Neural crest cell (in vitro differentiated cells): ENCODE results near the gene FXYD1. TPM values are rescaled to one million over a fixed set of nuclear protein-coding genes. Genes with fewer than 3 reads are reported as not detected.

Experiments used
- DNase-seq: peaks from one replicate; pipeline ENCODE4 v3.0.0; 2021; ENCODE audit warnings: low read depth, mixed read lengths, low spot score
- H3K27ac Mint-ChIP-seq: one replicate; pipeline ENCODE4 v1.8.0; 2021; ENCODE audit warnings: mild to moderate bottlenecking, mixed read lengths; ENCODE audit not compliant: unreplicated experiment
- H3K27me3 Mint-ChIP-seq: 2 replicates; pipeline ENCODE4 v1.8.0; 2021; ENCODE audit warnings: low read depth, mild to moderate bottlenecking, mixed read lengths
- H3K36me3 Mint-ChIP-seq: 2 replicates; pipeline ENCODE4 v1.8.0; 2021; ENCODE audit warnings: low read depth, mild to moderate bottlenecking, mixed read lengths
- H3K4me1 Mint-ChIP-seq: 2 replicates; pipeline ENCODE4 v1.8.0; 2021; ENCODE audit warnings: mixed read lengths
- H3K4me3 Mint-ChIP-seq: one replicate; pipeline ENCODE4 v1.8.0; 2021; ENCODE audit warnings: mild to moderate bottlenecking, mixed read lengths
- H3K9me3 Mint-ChIP-seq: 2 replicates; pipeline ENCODE4 v1.8.0; 2021; ENCODE audit warnings: mixed read lengths
- total RNA-seq: library from RNA; stranded (reverse); gene quantifications from 2 replicates; pipeline ENCODE4 v1.2.1, GENCODE V29; 2021
- TF ChIP-seq, protein P1 (sequence below): fragments of 200-600 bp; sonication (generic); conservative IDR thresholded peaks from 2 replicates; pipeline ENCODE4 v1.5.0; 2021; ENCODE audit warnings: antibody characterized with exemption, mild to moderate bottlenecking

Gene FXYD1
- total RNA-seq, 1 donor from 2014 or later = 4.2 TPM

DNA sequence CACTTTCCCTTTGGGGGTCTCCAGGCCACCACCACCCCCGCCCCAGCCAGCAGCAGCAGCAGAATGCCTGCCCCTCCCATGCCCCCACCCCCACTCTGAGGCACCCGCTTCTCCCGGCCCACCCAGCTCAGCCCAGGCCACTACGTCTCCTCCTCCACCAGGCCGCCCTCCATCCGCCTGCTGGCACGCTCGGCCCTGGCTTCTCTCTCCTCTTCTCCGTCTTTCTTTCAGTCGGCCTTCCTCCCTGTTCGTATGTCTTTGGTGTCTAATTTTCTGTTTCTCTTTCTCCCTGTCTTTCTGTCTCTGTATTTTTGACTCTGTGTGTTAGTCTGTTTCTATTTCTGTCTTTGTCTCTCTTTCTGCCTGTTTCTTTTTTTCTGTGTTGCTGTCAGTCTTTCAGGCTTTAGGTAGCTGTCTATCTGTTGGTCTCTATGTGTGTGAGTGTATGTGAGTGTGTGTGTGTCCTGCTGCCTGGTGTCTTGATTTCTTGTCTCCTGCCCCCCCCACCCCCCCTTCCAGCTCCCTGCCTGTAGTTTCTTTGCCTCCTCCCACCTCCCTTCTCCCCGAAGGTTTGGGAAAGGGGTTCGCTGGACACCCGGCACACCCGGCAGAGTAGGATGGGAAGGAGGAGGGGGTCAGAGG lies 3.9 kb upstream of the FXYD1 start, which contains the start of gene LGI4:
TSS of gene LGI4 (minus strand) at position 459 of the 642 bp plus-strand sequence. CDS start at position 80, 379 bp downstream.
- H3K27ac Mint-ChIP-seq = peak within 1 kb of the TSS; percentile 70
- H3K9me3 Mint-ChIP-seq = peaks cover 12% of the 10 kb centered on the region
- H3K4me1 Mint-ChIP-seq = peaks cover 57% of the 10 kb centered on the region
- H3K27me3 Mint-ChIP-seq = peaks cover 3% of the 10 kb centered on the region
- H3K4me3 Mint-ChIP-seq = peak within 1 kb of the TSS; percentile 81
- peaks cover 8% of the 10 kb centered on the region for H3K36me3 Mint-ChIP-seq
- DNase-seq = no peak
- TF ChIP-seq, protein P1, sequence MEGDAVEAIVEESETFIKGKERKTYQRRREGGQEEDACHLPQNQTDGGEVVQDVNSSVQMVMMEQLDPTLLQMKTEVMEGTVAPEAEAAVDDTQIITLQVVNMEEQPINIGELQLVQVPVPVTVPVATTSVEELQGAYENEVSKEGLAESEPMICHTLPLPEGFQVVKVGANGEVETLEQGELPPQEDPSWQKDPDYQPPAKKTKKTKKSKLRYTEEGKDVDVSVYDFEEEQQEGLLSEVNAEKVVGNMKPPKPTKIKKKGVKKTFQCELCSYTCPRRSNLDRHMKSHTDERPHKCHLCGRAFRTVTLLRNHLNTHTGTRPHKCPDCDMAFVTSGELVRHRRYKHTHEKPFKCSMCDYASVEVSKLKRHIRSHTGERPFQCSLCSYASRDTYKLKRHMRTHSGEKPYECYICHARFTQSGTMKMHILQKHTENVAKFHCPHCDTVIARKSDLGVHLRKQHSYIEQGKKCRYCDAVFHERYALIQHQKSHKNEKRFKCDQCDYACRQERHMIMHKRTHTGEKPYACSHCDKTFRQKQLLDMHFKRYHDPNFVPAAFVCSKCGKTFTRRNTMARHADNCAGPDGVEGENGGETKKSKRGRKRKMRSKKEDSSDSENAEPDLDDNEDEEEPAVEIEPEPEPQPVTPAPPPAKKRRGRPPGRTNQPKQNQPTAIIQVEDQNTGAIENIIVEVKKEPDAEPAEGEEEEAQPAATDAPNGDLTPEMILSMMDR = no peak

DNA sequence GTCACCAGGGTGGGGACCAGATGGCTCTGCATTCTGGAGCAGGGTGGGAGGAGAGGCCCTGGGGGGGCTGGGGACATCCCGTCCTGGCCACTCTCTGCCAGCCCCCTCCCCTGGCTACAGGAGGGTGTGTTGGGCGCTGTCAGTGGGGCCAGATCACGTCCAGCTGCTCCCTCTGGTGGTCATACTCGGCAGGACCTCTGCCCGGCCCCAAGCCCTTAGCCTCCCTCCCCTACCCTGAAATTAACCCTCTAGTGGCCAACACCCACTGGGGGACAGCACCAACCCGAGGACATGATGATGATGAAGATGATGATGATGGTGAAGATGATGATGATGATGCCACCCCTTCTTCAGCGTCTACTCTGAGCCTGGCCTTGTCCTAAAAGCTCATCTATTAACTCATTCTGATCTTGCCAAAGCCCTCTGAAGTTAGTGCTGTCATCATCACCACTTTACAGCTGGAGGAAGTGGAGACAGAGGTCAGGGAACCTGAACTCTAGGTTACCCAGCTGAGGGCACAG lies 3.2 kb upstream of the FXYD1 start:
- peaks cover 58% of the 10 kb centered on the region for H3K4me1 Mint-ChIP-seq
- H3K9me3 Mint-ChIP-seq = peaks cover 12% of the 10 kb centered on the region
- H3K27ac Mint-ChIP-seq = peak overlapping the region; percentile 70
- peak; percentile 94 for DNase-seq
- TF ChIP-seq, protein P1 = peak; percentile 93
- peaks cover 3% of the 10 kb centered on the region for H3K27me3 Mint-ChIP-seq
- H3K4me3 Mint-ChIP-seq = peak overlapping the region; percentile 81
- peaks cover 8% of the 10 kb centered on the region for H3K36me3 Mint-ChIP-seq

DNA sequence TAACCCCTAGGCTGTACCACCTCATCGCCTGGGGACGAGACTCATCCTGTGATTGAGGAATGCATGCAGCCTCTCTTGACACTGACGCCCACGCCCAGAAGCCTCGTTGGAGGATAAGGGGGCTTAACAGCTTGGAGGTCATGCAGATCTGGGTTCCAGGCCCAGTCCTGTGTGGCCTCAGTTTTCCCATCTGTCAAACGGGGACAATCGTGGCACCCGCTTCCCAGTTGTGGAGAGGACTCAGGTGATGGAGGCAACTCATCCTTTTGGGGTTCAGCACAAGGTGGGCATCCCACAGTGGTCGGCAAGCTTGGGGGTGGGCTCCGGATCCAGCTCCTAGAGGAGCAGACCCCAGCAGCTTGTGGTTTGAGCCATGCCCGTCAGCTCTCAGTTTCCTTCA lies 2.4 kb upstream of the FXYD1 start:
- Mint-ChIP-seq H3K27me3 (peaks cover 7% of the 10 kb centered on the region), H3K4me1 (peaks cover 65% of the 10 kb centered on the region), H3K9me3 (peaks cover 12% of the 10 kb centered on the region), H3K27ac (no peak overlapping the region), H3K4me3 (no peak overlapping the region), H3K36me3 (peaks cover 8% of the 10 kb centered on the region)
- TF ChIP-seq, protein P1 = no peak
- no peak for DNase-seq

DNA sequence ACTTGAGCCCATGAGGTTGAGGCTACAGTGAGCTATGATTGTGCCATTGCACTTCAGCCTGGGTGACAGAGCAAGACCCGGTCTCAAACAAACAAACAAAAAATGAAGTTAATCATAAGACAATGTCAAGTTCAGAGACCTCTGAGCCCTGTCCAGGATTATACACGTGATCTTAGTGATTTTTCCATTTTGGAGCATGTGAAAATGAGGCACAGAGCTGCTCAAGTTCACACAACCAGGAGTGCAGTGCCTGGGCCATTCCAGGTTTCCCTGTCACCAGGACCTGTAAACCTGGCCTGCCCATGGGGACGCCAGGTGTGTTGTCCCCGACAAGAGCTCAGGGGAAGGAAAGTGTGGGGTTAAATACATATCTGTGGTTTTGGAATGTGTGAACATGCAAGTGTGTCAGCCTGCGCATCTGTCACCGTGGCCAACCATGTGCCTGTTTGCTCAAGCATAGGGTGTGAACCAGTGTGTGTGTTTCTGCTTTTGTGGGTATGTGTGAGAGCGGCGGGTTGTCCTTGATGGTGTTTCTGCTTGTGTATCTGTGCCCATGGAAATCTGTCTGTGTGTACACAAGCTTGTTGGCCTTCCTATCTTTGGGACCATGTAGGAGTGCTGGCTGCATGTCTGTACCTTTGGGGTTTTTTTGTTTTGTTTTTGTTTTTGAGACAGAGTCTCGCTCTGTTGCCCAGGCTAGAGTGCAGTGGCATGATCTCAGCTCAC lies 1.5 kb upstream of the FXYD1 start:
- no peak for DNase-seq
- Mint-ChIP-seq H3K36me3 (peaks cover 8% of the 10 kb centered on the region), H3K4me3 (peak overlapping the region; percentile 4), H3K27ac (no peak overlapping the region), H3K9me3 (peaks cover 11% of the 10 kb centered on the region), H3K27me3 (peaks cover 16% of the 10 kb centered on the region), H3K4me1 (peaks cover 72% of the 10 kb centered on the region)
- TF ChIP-seq, protein P1 = no peak

DNA sequence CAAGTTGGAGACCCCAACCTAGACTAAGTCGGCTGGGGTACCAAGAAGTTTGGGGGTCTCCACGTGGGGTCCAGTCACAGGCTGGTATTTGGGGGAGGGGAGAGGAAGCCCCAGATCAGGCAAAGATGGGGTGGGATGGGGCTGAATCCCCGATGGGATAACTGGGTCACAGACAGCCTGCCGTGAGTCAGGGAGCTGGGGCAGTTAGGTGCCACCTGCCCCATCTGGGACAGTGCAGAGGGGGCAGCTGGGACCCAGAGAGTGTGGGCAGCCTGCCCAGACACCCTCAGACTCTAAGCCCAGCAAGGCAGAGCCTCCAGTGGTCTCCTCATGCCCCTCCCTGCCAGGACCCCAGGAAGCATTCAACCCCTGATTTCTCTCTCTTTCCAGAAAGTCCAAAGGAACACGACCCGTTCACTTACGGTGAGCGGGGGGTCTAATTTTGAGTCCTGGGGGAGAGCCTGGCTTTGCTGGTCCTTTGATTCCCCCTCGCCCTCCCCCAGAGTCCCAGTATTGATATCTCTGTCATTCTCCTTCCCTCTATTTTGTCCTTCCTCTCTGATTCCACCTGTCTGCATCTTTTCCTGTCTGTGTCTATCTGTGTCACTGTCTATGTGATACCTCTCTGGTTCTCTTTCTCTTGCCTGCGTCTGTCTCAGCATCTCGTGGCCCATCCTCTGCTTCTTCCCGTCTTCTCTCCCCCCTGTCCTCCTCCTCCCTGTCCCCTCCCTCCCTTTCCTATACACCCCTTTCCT lies 1.8 kb downstream of the FXYD1 start:
- Mint-ChIP-seq H3K27ac (no peak overlapping the region), H3K4me3 (peak overlapping the region; percentile 84), H3K9me3 (no peaks in the 10 kb centered on the region), H3K4me1 (peaks cover 61% of the 10 kb centered on the region), H3K27me3 (peaks cover 46% of the 10 kb centered on the region), H3K36me3 (no peaks in the 10 kb centered on the region)
- TF ChIP-seq, protein P1 = no peak
- no peak for DNase-seq
